GM19099 (cell line): ENCODE measurements around the gene DZIP3.

Experiments used
- POLR2A ChIP-seq: IDR thresholded peaks from 3 replicates; pipeline ENCODE4 v1.6.1; 2011; ENCODE audit warnings: low read depth; ENCODE audit not compliant: insufficient read length; ENCODE audit errors: extremely low read depth

Gene DZIP3

DNA sequence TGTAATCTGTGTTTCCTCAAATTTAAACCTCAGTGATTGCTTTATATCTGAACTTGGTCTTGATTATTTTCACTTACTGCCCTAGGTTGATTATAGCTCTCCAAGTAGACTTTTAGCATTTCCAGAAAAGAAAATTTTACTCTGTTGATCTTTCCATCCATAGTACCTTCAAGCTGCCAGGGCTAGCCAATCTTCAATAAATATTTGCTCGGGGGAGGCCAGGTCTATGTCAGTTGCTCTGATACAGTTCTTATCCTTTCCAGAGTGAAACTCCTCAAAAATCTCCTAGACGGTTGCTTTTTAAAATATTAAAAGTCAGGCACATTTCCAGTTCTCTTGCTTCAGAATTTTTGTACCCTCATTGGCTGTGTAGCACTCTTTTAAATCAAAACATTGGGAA is 128.9 kb downstream of the DZIP3 start:
- no peak for TF ChIP-seq POLR2A

DNA sequence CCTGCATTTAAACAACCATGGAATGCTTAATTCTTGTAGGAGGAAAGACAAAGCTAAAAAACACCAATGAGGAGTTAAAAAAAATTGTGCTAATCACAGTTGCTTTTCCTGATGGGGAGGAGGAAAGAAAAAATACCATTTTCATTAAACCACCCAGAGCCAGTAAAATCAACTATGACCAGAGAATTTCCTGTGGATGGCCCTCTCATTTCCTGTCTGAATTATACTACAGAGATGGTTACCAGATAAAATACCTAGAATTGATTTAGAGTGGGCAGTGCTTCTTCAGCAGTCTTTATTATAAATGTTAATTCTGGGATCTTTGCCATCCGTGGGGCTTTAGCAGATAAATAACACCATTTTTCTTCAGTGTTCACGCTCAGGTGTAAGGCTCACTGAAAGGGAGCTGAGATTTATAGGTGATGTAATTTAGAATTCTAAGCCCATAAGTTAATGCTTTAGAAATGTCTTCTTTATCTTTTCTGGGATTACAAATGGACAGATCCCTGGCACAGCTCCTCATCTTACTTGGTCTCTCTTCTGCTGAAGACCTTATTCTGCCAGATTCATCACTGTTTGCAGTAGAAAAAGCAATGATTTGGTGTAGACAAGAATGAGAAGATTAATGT is 129.8 kb downstream of the DZIP3 start:
- TF ChIP-seq POLR2A, result no peak

DNA sequence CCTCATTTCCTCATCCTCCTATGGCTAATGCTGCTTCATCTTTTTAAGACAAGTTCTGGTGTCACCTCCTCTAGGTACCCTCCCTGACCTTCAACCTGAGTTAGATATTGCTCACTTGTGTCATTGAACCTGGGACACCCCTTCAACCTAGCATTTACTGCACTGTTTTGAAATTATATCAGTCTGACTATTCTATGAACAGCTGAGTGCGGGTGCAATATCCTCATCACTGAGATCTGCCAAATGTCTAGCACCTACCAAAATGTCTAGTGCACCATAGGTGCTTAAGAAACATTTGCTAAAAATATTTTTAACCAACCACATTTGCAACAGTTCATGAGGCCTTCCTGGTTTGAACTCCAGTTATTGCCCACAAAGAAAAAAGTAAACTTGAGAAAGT is 133.2 kb downstream of the DZIP3 start:
- TF ChIP-seq POLR2A, result no peak

DNA sequence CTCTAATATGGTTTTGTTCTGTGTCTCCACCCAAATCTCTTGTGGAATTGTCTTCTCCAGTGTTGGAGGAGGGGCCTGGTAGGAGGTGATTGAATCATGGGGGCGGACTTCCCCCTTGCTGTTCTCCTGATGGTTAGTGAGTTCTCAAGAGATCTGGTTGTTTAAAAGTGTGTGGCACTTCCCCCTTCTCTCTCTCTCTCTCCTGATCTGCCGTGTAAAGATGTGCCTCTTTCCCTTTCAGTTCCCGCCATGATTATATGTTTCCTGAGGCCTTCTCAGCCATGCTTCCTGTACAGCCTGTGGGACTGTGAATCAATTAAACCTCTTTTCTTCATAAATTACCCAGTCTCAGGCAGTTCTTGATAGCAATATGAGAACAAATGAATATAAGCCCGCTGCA is 134.6 kb downstream of the DZIP3 start:
- no peak for TF ChIP-seq POLR2A

DNA sequence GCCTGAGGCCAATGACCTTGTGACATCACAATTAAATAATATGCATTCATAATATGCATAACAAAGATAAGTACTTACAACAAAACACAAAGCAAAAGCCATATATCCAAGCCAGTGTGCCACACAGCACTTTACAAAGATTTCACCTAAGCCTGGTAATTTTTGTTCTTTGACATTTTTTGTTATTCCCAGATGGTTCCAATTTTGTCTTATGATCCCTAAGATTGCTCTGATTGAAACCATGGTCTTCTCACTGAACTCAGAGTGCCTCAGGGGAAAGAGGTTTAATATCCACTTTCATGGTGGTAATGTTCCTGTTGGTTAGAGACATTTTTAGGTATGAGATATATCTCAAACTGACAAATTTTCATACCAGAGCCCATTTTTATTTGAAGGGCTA is 138.6 kb downstream of the DZIP3 start:
- TF ChIP-seq POLR2A, result no peak

DNA sequence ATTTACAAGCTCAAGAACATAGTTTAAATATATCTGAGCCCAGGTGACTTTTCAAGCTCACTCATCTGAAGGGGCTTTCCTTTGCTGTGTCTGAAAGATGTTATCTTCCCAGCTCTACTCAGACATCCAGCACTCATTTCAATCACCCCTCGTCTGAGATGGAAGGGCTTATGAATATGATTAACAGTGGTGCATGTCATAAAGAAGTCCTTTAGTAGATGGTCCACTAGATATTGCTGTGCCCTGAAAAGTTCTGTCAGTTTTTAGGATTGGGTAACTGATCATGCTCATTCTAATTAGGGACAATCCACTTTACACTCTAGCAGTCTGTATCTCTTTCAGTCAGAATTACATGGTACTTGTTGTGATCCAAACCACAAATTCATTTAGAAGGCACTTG is 139.4 kb downstream of the DZIP3 start:
- no peak for TF ChIP-seq POLR2A

DNA sequence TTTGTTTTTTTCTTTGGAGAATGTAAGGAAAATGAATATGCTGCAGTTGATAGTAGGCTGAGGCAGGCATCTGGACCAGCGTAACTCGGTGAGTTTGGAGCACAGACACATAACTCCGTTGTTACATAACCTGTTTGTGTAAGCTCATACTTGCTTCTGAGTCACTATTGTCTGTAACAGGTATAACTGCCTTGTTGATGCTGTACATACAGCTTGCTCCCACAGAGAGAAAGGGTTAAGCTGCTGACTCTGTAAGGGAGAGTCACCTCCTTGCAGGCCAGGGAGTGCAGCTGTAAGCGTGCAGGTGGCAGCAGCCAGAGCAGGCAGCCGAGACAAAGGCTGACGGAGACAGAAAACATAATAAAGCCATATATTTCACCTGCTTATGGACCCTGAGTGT is 147.3 kb downstream of the DZIP3 start:
- TF ChIP-seq POLR2A, result no peak

DNA sequence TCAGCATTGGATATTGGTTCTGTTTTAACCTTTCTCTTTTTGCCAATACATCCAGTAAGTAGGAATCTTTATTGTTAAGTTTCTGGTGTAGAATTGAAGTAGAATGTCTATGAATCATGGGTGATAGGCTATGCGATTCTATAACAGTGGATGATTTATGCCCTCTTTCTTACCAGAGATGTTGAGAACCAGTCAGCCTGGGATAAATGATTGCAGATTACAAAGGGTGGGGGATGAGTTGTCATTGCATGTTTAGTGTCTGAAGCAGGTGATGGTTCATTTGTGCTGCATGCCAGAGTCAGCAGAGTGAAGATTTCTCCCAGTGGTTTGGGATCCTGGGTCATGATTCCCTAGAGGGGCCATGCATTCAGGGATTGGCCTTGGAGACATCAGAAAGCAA is 153.4 kb downstream of the DZIP3 start:
- TF ChIP-seq POLR2A, result no peak
